Embryonic facial prominence (tissue), 1 donor: ENCODE data around the gene ZBTB7C.

Experiments used
- DNase-seq: peaks from one replicate; pipeline ENCODE4 v3.0.0-alpha.2; 2016; ENCODE audit errors: extremely low spot score

ZBTB7C gene

DNA sequence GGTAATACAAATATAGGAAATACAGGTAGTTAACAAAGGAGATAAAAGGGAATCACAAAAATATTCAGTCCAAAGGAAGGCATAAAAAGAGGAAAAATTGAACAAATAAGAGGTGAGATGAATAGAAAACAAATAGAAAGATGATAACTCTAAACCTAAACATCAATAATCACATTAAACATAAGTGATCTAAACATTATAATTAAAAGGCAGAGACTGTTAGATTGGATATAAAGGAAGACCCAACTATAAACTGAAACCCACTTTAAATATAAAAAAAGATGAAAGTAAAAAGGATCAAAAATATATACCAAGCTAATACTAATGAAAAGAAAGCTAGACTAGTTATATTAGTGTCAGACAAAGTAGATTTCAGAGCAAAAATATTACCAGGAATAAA lies 152.3 kb downstream of the ZBTB7C start:
- DNase-seq, result no peak

DNA sequence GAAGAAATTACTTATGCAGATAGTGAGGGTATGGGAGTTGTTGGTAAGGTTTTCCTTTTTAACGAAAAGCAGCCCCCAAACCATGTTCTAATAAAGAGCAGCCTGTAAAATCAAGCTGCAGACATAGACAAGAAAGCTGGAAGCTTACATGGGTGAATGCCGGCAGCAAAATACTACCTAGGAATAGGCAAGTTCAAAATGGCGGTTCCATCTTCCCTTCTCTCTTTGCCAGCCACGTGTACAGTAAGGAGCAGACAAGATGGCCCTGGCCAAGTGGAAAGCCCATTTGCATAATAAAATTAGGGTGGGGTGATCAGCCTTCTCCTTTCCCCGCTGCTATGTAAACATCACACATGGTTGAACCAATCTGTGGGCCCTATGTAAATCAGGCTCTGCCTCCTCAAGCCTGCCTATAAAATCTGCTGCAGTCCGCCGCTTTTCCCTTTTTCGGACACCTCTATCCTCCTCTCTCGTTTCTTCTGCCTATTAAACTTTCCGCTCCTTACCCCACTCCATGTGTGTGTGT lies 155.0 kb downstream of the ZBTB7C start:
- DNase-seq, result no peak

DNA sequence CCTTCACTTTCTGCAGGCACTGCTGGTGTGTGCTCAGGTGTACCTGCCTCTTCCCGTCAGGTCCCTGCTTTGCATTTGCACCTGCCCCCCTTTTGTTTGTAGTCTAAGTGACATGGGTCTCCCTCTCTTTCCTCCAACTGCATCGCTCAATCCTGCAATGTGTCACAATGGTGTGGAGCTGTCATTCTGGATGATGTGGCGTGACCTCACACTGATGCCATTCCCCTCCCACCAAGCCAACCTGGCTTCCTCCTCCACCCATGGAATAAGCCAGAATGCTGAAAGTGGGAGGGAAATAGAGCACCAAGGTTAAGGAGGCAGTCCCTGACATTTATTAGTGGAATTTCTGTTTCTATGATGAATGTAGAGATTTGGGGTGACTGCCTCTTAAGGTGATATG lies 156.7 kb downstream of the ZBTB7C start:
- DNase-seq, result no peak

DNA sequence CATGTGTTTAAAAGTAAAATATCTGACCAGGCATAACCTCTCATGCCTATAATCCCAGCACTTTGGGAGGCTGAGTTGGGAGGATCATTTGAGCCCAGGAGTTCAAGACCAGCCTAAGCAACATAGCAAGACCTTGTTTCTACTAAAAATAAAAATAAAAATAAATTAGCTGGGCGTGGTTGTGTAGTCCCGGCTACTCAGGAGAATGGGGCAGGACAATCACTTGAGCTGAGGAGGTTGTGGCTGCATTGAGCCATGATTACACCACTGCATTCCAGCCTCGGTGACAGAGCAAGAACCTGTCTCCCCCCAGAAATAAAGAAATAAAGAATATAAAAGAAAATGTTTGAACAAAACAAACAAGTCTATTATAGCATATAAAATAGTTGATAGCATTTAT lies 158.3 kb downstream of the ZBTB7C start:
- no peak for DNase-seq

DNA sequence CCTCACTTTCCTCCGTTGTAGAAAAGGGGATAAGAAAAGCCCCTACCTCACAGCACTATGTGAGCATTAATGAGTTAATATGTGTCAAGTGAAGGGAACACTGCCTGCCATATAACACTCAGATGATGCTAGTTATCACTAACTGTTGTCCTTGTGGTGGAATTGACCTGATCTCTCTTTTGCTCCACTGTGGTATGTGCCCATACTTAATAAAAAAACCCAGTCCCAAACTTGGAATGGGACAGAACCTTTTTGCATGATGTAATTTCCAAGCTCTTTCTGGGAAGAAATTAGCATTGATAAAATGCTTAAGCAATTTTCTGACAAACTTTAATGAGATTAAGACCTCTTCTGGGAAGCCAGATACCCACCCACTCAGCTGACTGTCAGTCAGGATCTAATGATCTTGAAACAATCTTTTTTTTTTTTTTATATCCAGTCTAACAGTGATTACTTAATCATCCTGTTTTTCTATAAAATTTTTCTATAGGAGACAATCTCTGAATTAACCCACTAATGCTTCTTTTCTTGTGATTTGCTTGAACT lies 158.7 kb downstream of the ZBTB7C start:
- DNase-seq, result no peak

DNA sequence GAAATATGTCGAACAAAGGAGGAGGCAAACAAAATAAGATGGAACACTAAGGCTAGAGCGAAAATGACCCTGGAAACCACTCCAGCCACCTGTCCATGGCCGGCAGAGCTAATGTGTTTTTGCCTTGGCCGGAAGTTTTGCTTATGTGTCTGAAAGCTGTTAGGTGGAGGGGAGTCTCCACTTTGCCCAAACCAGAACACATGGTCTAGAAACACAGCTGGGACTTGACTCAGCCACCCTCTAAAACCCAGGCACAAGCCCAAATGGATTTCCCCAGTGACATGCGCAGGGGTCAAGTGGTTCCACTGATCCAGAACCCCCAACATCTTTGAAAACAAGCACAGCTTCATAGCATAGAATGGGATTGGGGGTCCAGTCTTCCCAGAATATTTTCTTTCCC lies 159.3 kb downstream of the ZBTB7C start:
- no peak for DNase-seq

DNA sequence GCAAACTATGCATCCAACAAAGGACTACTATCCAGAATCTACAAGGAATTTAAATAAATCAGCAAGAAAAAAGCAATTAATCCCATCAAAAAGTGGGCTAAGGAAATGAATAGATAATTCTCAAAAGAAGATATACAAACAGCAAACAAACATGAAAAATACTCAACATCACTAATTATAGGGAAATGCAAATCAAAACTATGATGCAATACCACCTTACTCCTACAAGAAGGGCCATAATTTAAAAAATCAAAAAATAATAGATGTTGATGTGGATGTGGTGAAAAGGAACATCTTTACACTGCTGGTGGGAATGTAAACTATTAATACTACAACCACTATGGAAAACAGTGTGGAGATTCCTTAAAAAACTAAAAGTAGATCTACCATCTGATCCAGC lies 164.7 kb downstream of the ZBTB7C start:
- DNase-seq, result no peak

DNA sequence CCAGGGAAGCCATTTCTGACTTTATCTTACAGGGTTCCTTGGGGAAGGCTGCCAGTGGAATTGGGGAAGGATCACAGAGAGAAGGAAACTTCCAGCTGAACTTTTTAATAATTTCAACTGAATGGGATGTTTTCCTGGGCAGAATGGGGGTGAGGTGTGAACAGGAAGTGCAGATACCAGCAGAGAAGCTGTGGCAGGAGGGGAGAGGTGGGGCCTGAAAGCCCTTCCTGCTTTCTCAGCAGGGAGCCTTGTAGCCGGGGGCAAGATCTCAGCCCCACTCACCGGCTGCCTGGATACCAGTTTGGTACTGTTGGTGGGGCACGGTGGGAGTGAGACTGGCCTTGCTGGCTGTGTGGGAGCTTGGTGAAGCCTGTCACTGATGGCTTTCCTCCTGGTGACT lies 170.5 kb downstream of the ZBTB7C start:
- no peak for DNase-seq

DNA sequence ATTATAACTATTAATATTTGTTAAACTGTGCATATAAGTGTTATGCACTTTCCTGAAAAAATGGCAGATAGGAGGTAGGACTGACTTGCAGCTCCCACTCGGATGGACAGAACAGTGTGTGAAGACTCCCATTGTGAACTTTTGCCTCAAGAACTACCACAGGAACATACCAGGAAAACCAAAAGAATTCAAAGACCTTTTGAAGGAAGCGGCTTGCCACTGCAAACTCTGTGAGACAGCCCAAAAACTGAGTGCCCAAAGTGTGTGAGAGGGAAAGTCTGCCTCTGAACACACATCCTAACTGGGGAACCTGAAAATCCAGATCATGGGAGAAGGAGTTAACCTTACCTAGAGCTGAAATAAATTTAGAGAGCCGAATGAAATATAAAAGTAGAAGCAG lies 171.0 kb downstream of the ZBTB7C start:
- no peak for DNase-seq

DNA sequence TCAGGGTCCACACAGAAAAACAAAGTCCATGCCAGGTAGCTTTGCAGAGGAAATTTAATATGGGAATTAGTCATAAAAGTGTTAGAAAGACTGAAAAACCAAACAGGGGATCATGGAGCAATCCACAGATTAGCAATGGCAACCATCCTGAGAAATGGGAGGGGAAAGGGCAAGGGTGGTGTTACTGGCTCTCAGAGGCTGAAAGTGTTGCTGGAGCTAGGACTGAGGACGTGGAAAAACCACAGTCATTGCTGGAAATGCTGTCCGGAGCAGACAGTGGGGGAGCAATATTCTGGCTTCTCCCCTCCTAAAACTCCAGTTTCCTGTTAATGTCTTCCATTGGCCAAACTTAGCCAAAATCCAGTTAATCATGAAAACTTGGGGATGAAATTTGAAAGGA lies 172.4 kb downstream of the ZBTB7C start:
- no peak for DNase-seq

DNA sequence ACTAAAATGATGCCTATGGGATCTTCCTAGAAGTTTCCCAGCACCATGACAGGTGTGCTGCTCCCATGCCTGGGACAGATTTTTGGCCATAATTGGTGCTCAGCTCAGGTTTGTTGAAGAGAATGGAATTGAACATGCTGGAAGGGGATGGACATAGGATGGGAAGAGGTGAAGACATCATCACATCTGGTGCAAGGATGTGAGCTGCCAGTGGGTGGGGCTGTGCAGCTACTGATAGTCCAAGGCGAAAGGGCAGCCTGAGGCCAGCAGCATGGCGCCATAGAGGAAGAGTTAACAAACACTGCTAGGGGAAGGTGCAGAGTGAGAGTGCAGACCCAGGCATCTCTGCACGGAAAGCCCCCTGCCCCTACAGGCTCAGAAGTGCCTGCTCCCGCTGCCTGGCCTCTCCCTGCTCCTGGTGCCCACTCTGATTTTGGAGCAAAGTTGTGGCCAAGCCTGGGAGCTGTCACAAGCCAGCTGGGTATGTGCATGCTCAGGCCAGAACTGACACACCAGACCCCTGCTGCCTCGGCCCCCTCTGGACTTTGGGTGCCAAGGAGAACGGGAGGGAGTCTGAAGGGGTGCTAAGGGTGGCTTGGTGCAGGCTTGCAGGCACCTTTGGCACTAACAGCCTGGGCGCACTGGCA lies 178.6 kb downstream of the ZBTB7C start:
- DNase-seq, result no peak

DNA sequence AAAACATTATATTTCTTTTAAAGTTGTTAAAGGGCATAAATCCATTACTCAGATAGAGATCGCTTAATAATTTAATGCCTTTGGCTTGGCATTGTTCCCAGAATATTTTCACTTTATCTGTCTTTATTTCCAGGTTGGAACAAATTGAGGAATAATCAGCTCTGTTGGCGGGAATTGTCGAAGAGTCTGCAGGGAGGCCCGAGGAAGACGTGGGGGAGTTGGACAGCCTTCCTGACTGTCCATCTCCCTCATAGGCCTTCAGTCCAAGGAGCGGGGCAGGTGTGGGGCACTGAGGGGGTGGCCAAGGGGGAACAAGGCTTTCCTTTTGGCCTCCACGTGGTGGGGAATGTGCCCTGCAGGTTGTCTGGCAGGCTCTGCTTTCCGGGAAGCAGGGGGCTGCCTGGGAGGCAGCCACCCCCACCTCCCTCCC lies 179.6 kb downstream of the ZBTB7C start:
- DNase-seq, result no peak

DNA sequence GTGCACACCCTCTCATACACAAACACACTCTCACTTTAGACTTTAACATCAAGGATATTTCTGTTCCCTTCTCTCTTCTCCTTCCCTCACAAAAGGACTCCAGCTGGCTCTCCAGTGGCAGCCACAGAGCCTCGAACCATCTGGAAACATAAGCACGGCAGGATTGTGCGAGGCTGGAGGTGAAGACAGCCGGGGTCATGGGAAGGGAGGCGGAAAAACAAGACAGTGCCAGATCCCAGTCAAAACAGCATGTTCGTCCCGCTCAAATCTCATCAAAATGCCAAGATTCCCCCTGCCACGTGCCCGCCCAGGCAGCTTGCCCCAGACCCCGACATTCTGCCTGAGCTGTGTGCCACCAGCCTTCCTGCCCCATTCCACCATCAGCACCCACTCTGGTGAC lies 180.3 kb downstream of the ZBTB7C start:
- DNase-seq, result no peak

DNA sequence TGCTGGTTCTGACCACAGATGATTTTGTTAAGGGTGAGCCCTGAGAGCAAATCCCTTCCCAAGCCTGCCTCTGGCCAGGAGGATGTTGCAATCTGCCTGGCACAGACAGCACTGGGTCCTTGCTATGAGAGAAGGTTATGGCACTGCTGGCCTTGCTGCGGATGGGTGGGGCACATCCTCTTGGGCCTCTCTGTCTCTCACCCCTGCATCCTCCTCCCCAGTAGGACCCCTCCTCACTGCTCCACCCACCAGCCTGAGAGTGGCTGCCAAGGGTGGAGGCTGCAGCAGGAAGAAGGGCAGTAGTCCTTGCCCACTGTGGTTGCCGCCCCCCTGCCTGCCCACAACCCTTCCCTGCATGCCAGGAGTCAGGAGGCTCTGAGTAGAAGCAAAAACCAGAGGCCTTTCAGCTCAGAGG lies 180.9 kb downstream of the ZBTB7C start:
- DNase-seq, result no peak

DNA sequence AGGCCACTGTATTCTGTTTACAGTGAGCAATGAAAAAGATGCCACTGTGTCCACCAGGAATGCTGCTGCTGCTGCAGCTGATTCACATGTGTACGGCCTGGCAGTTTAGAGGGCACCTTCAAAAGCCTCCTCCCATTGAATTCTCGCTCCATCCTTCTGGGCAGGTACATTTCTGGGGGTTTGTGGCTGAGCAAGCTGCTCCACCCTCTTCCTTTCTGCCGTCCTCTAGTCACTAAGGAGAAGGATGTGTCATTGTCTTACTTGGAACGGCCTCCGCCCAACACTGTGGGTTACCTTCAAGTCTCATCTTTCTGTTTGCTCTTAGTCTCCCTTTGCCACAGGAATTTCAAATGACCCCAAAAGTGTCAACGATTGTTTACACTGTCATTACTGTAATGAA lies 182.0 kb downstream of the ZBTB7C start:
- no peak for DNase-seq

DNA sequence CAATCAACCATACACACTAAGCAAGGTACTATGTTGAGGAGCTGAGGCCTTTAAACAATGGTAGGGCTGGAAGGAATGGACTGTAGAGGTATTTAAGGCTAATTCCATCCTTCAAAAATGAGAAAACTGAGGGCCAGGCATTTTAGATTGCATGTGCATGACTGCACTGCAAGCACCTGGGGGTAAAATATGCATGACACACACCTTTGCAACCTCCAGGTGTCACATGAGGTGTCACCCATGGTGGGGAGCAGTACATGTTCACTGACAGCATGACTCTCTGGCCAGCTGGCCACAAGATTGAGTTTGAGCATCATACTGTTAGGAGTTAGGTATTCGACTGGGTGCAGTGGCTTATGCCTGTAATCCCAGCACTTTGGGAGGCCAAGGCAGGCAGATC lies 182.8 kb downstream of the ZBTB7C start:
- DNase-seq, result no peak

DNA sequence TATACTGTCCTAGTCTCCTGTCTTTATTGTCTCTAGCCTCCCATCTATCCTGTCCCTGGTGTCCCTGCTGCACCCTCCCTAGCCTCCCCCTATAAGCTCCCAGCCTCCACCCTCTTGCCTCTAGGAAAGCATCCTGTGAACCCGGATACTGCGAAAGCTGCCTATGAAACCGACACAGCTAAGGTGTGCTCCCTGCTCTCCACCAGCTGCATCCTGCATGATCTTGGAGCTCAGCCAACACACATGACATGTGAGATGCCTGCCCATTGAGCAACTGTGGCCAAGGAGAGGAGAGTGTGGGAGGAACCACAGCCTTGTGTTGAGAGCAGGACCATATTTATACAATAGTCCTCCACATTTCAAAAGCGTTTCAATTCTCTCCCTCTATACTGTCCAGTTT lies 187.1 kb downstream of the ZBTB7C start:
- DNase-seq, result no peak

DNA sequence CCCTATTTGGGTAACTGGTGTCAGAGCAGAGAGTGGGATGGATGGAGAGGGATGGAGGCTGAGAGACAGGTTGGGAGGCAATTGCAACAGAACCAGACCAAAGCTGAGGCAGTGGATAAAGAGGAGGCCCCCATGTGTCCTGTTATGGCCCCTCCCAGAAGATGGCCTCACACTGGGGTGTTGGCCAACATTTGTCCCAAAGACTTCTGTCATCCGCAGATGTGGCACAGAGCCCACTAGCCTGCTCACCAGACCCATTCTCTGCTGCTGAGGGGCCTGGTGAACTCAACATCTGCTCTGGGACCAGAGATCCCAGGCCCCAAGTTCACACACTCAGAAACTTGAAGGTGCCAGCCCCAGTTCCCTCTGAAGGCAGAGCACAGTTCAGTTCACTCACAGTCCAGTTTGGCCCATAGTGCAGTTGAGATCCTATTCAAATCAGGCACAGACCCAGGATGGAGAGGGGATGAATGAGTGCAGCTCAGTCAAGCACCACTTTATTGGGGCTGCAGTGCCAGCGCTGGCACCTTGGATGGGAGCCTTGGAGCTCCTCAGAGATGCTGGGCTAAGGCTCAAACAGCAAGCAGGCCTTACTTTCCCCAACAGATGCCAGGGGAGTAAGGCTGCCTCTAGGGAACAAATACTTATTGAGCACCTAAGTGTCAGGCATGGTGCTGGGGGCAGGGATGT lies 189.2 kb downstream of the ZBTB7C start:
- DNase-seq, result no peak

DNA sequence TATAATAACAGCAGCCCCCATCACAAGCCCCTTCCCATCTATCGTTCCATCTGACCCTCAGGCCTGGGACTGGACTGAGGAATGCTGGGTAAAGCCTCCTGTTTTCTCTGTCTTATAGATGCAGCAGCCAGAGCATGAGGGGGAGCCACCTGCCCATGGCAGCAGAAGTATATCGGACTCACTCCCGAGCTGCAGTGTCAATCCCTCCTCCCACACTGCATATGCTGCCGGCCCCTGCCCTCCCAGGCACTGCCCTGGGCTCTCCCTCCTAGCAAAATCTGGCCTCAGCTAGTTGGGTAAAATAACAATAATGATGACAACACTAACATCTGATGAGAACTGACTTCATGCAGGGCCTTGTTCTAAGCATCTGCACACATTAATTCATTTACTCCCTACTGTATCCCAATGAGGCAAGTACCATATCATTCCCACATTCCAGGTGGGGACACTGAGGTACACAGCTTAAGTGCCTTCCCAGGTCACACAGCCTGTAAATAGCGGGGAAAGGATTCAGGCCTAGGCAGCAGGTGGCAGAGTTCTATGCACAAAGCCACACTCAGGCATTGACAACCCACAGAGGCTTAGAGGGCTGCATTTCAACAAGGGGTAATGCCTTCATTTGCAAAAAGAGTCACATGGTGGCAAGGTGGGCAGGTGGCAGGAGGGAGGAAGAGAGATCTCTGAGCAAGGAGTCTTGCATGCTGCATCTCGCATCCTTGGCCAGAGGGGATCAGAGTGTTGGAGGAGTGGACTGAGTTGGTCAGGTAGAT lies 190.0 kb downstream of the ZBTB7C start:
- DNase-seq, result no peak

DNA sequence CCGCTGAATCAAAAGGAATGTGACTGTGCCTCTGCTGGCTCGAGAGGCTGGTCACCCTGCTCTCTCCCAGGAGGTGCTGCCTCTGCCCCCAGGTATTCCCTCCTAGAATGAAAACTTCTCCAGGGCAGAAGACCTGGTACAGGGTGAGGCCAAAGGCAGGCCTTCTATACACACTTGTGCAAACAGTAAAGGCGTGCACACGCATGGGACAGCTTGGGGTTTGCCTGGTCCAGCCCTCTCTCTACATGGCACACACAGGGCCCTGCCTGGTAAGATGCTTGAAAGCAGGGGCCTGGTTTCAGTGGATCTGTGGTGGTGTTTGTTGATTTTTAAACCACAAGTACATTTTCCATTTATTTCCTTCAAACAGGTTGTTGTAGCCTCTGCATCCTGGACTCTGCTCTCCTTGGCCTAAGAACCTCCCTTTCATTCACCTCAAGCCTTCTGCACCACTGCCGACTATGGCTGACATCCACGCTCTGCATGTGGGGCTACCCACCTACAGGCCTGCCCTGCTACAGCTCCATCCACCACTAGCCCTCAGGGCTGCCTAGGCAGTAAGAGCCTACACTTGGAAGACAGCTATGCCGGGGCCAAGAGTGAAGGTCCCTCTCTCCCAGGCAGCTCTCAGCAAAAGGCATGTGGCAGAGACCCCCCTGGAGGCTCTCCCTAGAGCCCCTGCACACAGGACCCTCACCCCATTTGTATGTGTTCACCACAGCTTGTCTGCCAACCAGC lies 190.7 kb downstream of the ZBTB7C start:
- DNase-seq, result no peak
